Measurements from ENCODE around the gene PPP1R16B.

DNA sequence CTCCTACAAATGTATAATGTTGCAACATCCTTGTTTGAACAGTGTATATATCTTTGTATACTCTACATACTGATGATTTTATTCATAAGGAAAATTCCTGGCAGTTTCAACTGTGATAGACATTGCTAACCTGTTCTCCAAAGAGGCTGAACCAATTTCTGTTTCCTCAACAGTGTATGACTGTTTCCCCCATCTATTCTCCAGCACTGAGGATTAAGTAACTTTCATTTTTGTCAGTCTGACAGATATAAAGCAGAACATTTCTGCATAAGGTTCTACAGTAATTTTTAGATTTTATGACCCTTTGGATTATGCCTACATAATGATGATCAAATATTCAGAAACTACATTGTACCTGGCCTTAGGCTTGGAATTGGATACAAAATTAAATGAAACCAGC is 9.9 kb downstream of the PPP1R16B start:
- TF ChIP-seq, protein P1, sequence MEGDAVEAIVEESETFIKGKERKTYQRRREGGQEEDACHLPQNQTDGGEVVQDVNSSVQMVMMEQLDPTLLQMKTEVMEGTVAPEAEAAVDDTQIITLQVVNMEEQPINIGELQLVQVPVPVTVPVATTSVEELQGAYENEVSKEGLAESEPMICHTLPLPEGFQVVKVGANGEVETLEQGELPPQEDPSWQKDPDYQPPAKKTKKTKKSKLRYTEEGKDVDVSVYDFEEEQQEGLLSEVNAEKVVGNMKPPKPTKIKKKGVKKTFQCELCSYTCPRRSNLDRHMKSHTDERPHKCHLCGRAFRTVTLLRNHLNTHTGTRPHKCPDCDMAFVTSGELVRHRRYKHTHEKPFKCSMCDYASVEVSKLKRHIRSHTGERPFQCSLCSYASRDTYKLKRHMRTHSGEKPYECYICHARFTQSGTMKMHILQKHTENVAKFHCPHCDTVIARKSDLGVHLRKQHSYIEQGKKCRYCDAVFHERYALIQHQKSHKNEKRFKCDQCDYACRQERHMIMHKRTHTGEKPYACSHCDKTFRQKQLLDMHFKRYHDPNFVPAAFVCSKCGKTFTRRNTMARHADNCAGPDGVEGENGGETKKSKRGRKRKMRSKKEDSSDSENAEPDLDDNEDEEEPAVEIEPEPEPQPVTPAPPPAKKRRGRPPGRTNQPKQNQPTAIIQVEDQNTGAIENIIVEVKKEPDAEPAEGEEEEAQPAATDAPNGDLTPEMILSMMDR (IDR thresholded peaks at IDR 0.05), result no peak
- TF ChIP-seq POLR2A (IDR thresholded peaks at IDR 0.05), result no peak
